GM21526 (cell line): ENCODE results near the gene OR5D13.

ENCODE experiments used
- ATAC-seq: cut with Tn5 transposase; IDR thresholded peaks from one replicate; pipeline ENCODE4 v1.9.1; 2021; ENCODE audit warnings: moderate library complexity; ENCODE audit not compliant: unreplicated experiment, low FRiP score

The OR5D13 gene, protein sequence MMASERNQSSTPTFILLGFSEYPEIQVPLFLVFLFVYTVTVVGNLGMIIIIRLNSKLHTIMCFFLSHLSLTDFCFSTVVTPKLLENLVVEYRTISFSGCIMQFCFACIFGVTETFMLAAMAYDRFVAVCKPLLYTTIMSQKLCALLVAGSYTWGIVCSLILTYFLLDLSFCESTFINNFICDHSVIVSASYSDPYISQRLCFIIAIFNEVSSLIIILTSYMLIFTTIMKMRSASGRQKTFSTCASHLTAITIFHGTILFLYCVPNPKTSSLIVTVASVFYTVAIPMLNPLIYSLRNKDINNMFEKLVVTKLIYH

GRCh38 chr11:55773138-55773537, at the start of gene OR5D13:
TSS of gene OR5D13 (plus strand) at chr11:55773438. CDS start at chr11:55773438, 0 bp downstream.
- no peak for ATAC-seq

- no peak for ATAC-seq
Observed at GRCh38 chr11:55726715-55727324, 46.4 kb upstream of the OR5D13 start.

- ATAC-seq: no peak
Observed at GRCh38 chr11:55732936-55733335, 40.3 kb upstream of the OR5D13 start.

DNA sequence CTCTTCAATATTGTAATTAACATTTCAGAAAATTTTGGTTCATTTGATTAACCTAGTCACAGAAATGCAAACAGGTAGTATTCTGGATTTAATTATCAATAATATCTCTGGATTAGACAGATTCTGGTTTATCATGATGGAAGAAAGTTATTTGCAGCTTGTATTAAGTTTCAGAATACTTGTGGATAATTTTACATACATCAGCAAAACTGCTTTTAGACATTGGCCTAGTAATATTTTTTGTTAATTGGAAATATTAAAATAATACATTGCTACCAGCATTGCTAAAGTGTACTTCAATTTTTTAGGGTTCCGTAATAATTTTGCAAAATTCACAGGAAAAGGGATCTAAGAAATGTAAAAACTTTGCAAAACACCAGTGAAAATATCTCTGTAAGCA, 18.4 kb downstream of the OR5D13 start:
- ATAC-seq: no peak

- ATAC-seq: no peak
Observed at GRCh38 chr11:55793321-55793720, 20.1 kb downstream of the OR5D13 start.

DNA sequence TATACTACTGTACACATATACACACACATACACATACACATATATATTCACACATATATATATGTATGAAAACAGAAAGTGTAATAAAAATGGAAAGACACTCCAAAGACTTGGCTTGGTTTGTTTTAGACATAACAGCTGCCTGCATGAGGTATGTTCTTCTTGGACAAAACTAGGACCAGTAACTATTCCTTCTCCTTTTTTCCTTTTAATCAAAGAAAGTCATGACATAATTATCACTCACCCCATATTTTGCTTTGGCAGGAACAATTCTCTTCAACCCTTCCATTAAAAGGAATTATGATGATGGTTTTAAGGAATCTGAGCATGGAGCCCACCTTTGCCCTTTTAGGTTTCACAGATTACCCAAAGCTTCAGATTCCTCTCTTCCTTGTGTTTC, 22.0 kb downstream of the OR5D13 start, which contains the start of gene OR5D14:
TSS of gene OR5D14 (plus strand) at position 301 of the 400 bp plus-strand sequence. CDS start at position 301, 0 bp downstream.
- no peak for ATAC-seq

DNA sequence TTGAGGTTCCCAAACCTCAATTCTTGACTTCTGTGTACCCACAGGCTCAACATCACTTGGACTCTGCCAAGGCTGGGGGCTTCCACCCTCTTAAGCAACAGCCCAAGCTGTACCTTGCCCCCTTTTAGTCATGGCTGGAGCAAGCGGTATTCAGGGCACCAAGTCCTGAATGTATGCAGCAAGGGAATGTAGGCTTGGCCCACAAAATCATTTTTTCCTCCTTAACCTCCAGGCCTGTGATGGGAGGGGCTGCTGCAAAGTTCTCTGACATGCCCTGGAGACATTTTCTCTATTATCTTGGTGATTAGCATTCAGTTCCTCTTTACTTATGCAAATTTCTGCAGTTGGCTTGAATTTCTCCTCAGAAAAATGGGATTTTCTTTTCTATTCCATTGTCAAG, 33.0 kb downstream of the OR5D13 start:
- no peak for ATAC-seq

- no peak for ATAC-seq
Observed at GRCh38 chr11:55811067-55811466, 37.8 kb downstream of the OR5D13 start, which contains the start of gene OR5L1. TSS of gene OR5L1 (plus strand) at chr11:55811367. CDS start at chr11:55811467, 100 bp downstream.

GRCh38 chr11:55819330-55819729, 46.1 kb downstream of the OR5D13 start, which contains the start of gene OR5D18:
TSS of gene OR5D18 (plus strand) at chr11:55819630. CDS start at chr11:55819630, 0 bp downstream.
- ATAC-seq: no peak
